HG02981 (cell line): Measurements from ENCODE around the gene PEBP1.

Experiments
- ATAC-seq: cut with Tn5 transposase; IDR thresholded peaks from one replicate; pipeline ENCODE4 v1.9.1; 2021; ENCODE audit warnings: mild to moderate bottlenecking, moderate library complexity; ENCODE audit not compliant: unreplicated experiment

Gene PEBP1

GRCh38 chr12:118190266-118190665 lies 54.3 kb downstream of the PEBP1 start:
- no peak for ATAC-seq

DNA sequence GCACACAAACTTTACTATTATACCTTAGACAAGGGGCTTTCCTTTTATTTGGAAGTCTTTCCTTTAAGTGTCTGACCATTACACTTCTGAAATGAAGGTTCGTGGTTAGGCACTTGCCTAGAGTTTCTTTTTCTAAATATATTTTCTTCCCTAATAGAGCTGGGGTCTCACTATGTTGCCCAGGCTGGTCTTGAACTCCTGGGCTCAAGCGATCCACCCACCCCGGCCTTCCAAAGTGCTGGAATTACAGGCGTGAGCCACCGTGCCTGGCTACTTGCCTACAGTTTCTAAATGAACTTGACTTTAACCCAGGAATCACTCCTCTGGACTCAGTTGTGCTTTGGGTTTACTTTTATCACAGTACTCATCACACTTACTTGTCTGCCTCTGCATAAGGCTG lies 57.6 kb downstream of the PEBP1 start:
- no peak for ATAC-seq

GRCh38 chr12:118193958-118194357 lies 58.0 kb downstream of the PEBP1 start:
- no peak for ATAC-seq
